Left renal cortex interstitium (tissue), 4 donors: Measurements from ENCODE around the gene SLC7A10. TPM values are rescaled to one million over a fixed set of nuclear protein-coding genes. Genes with fewer than 3 reads are reported as not detected.
"Not testable (repeated sequence)": the region's sequence is repeated elsewhere in the genome, so short reads cannot be mapped to it uniquely, and the experiment has no call there.

Source experiments
- DNase-seq, 4 donors: peaks; one replicate each; pipeline ENCODE4 v3.0.0-alpha.2; 2013; ENCODE audit warnings: low read depth in 4 of 4, low spot score in 2 of 4, missing footprints in 1 of 4
- polyA plus RNA-seq, 4 donors: library from polyadenylated mRNA; unstranded; fragments of 120-200 nt; gene quantifications; one replicate each; pipeline ENCODE4 v1.2.1, GENCODE V29; 2013; ENCODE audit not compliant: insufficient read length in 4 of 4

SLC7A10 gene
- polyA plus RNA-seq, 4 donors = 0.17 to 0.44 (median 0.42) TPM

DNA sequence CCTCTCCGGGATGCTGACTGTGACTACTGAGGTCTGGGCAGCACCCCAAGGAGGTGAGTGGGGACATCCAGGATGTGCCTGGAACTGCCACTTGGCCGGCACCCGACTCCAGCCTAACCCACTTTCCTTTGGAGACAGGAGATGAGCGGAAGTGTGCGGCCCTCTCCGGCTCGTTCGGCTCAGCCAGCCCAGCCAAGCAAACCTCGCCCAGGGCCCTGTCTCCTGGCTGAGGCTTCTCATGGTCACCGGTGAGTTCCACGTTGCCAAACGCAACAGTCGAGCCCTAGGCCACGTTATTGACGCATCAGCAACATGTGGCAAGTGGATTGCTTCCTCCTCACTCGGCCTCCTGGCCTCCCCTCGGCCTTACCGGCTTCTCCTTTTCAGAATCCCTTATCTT lies 5.5 kb downstream of the SLC7A10 start:
- no peak for DNase-seq

DNA sequence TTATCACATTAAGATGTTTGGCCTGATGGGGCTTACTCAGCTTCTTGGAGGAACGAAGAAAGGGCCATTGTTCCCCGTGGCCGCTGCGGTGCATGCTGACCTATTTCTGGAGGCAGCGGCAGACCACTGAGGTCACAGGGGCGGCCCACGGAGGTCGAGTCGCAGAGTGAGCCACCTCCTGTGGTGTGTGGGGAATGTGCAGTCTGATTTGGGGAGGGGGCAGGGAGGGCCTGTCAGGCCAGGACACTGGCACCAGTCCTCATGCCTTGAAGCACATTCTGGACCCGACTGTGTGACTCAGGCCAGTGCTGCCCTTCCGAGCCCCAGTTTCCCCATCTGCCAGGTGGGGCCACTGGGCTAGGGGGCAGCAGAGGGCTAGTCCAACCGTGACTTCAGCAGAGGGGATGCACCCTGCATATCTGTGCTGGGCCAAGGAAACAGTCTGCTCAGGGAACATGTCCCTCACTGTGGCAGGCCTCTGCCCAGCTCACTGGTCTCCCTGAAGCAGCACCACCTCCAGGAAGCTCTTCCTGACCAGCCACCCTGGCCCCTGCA lies 6.3 kb downstream of the SLC7A10 start:
- no peak for DNase-seq

DNA sequence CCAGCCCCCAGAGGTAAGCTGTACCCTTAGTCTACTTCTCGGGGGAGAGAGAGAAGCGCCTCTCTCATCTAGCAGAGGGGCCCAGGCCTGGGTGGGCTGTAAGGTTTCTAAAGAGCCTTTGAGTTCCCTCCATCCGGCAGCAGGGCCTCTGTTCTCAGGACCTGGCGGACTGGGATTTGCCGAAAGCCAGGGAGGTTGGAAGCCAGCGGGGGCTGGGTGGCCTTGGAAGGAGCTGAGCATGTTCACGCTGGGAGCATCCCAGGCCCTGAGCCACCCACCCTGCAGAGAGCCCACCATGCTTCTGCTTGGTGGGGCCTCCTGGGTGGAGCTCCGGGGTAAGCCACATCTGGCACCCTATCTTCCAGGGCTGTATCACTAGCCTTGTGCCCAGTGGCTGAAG lies 7.8 kb downstream of the SLC7A10 start:
- no peak for DNase-seq

DNA sequence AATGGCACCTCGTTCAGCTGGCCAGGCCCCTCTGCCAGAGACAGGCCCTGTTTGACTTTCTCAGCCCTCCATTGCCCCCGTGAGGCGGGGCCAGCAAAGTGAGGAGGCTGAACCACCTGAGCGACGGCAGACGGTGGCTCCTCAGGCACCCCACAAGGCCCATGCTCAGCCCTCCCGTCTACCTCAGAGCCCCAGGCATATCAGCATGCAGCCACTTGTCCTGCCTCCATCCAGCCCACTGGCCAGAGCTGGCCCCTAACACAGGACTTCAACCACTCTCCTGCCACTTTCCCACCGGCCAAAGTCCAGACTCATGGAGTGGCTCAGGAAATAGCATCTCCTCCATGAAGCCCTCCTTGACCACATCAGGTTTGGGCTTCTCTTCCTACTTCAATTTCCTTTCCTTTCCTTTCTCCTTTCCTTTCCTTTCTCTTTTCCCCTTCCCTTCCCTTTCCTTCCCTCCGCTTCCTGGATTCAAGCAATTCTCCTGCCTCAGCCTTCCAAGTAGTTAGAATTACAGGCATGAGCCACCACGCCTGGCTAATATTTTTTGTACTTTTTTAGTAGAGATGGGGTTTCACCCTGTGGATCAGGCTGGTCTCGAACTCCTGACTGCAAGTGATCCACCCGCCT lies 9.3 kb downstream of the SLC7A10 start:
- no peak for DNase-seq

DNA sequence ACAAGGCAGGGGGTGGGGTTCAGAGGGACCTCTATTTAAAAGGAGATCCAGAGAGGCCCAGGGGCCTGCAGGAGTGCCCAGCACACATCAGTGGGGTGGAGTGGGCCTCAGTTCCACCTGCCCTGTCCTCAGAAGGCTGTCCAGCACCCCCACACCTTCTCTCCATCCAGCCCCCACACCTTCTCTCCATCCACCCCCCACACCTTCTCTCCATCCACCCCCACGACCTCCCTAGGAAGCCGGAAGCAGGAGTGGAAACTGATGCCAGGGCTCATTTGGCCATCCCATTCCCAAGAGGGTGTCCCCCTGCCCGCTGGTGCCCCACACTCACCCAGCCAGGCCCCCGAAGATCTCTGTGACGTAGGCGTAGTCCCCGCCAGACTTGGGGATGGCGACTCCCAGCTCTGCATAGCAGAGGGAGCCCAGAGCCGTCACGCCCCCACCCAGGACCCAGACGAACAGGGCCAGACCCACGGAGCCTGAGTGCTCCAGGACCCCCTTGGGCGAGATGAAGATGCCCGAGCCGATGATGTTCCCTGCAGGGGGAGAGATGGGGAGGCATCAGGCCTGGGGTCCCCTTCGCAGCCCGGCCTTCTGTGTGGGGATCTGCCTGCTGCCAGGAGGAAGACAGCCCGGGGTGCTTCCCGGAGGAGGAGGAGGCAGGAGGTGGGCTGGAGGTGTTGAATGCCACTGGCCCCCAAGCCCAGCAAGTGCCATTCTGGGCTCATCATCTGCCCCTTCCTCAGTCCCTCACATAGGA lies 10.0 kb downstream of the SLC7A10 start:
- no peak for DNase-seq

DNA sequence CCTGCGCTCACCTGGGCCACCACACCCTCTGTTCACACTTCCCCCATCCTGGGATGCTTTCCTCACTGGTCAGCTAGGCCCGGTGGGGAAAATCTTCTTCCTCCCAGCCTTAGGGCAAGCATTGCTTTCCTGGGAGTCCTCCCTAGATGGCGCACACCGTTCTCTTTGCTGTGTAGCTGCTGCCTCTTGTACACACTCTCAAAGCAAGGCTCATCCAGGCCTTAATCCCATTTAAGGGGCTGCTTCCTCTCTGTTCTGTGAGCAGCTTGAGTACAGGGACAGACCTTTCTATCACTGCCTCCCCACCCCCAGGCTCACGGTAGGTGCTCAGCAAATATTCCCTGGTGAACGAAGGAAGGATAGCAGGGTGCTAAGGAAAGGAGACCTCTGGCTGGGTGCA lies 11.1 kb downstream of the SLC7A10 start:
- DNase-seq = no peak

DNA sequence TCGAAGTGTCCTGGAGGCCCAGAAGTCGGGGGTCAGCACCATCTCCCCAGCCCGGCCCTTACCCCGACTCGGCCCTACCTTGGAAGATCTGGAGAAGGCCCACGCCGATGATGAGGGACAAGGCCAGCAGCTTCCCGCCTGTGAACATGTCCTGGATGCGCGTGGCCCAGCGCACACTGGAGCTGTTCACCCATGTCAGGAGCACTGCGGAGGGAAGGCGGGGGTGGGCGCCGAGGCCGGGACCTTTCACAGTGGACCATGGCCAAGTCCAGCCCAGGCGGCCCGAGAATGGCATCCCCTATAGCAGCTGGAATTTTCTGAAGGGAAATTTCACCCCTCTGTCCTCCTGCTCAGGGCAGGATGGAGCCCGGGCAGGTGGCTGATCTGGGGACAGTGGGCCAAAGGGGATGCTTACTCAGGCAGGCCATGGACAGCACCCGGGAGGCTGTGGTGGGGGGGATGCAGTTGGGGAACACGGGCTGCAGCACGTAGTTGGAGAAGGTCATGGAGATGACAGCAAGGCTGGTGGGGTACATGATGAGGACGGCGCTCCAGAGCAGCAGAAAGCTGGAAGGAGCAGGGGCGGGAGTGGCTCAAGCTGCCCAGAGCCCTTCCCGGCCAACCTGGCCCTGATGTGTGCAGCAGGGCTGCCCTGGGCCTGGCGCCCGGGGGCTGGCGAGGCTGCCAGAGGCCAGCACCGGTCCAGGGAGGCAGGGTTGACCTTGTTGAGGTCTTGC lies 13.0 kb downstream of the SLC7A10 start:
- no peak for DNase-seq

DNA sequence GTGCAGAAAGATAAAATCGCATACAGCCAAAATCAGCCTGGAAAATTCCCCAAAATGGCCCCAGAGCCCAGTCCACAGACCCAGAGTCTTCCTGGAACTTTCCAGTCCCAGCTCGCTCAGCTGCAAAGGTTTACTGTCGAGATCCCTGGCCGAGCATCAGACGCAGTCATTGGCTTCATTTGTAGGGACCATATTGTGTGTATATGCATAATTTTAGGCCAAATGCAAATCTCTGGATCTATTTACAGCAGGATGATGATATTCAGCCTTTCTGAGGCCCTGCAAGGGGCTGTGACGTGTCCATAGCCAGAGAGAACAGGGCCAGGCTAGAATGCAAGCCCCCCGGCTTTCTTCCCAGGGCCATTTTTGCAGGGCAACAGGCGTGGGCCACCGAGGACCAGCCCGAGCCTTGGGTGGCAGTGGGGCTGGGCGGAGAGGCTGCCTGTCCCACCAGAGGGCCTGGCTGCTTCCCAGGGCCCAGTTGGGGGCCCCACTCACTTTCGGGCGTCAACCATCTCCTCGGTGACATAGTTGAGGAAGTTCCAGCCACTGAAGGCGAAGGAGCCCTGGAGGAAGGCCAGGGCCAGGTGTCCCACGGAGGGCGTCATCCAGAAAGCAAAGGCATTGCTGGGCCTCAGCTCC lies 13.7 kb downstream of the SLC7A10 start:
- DNase-seq = no peak

DNA sequence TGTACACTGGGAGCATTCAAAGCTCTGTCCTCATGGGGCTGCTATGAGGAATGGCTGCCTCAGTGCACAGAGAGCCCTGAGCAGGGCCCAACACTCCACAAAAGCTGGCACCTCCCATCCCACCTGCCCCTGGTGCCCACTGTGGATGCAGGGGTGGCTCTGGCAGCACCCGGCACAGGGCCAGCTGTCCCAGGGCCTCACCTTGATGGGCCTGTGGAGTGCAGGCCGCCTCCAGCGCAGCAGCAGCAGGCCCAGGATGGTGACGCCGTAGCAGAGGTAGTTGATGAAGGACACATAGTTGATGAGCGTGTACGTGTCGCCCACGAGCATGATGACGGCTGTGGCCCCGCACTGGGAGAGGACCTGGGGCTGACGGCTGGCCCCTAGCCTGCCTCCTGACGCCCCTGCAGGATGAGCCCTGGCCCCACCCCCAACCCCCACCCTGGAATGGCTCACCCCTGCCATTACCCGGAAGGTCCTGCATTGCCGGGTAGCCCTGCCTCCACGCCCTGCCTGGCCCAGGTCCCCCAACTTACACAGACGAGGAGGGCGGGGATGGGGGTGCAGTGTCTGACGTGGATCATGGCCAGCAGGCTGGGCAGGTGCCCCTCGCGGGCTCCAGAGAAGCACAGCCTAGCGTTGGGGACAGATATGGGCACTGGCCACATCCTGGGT lies 15.2 kb downstream of the SLC7A10 start:
- no peak for DNase-seq

DNA sequence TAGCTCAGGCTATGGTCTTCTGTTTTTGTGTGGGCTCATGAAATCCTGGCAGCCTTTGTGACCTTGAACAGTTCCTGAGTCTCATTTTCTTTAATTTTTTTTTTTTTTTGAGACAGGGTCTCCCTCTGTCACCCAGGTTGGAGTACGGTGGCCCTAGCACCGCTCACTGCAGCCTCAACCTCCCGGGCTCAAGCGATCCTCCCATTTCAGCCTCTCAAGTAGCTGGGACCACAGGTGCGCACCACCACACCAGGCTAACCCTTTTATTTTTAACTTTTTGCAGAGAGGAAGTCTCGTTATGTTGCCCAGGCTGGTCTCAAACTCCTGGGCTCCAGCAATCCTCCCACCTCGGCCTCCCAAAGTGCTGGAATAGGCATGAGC lies 15.8 kb downstream of the SLC7A10 start:
- not testable (repeated sequence) for DNase-seq

DNA sequence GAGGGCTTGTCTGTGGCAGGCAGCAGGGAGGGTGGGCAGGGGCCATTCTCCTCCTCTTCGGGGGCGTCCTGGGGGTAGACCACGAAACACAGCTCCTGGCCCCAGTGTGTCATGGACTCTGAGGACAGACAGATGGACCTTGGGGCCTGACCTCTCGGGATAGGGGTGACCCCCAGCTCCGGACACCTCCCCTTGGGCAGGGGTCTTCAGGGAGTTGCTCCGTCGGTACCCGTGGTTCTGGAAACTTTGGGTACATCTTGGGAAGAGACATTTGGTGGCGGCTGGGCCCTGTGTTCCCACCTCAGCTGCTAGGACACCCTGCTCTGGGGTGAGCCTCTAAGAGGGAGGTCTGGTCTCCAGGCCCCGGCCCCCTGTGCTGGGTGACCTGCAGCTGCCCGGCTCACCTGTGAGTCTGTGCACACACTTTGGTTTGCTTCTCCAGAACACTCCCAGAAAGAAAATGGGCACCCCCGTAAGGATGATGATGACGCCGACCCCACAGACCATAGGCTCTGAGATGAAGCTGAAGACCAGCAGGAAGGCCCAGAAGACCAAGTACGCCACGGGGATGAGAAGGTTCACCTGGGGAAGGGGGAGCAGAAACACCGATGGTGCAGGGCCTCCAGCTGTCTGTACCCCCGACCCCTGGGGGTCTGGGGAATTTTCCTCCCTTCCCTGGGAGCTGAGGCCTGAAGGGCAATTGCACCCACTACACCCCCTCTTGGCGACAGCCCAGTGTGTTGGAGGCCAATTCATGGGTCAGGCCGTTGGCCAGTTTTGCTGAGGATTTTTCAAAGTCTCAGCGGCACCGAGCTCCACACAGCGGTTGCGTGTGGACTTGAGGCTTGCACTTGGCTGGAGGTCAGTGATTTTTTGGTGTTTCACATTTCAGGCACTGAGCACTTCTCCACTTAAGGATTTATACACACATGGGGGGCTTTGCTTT lies 16.5 kb downstream of the SLC7A10 start:
- no peak for DNase-seq

DNA sequence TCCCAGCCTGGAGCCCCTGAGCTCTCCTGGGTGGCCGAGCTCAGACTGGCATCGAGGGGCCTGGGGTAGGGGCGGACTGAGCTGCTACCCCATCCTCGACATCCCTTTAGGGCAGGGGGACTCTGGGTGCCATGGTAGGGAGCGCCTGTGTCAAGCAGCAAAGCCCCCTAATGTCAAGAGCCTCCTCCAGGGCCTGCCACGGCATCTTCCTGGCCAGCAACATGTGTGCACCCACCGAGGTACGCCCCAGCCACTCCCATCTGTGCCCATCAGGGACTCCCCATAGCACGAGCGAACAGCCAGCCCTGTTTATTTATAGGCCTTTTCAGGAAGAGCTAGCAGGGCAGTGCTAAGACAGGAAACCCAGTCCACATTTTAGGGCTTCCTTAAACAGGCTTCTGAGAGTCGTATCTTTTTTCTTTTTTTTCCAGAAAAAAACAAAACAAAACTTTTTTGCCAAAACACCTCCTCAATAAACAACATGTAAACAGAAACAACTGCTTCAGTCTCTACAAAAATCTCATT lies 17.2 kb downstream of the SLC7A10 start:
- no peak for DNase-seq

DNA sequence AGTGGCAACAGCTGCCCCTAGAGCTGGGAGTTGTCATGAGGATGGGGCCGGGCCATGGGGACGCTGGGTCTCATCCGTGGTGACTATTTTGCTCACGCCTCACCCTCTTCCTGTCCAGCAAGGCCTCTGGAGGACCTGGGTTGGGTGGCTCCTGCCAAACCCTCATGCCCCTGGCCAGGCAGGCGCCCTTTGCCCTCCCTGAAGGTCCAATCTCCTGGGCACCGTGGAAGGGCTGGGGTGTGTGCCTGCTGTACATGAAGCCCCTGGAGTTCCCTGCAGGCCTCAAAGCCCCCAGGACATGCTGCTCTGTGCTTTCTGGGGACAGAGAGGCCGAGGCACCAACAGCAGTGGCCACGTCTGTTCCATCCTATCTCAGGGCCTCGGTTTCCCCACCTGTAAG lies 17.7 kb downstream of the SLC7A10 start:
- DNase-seq = no peak

DNA sequence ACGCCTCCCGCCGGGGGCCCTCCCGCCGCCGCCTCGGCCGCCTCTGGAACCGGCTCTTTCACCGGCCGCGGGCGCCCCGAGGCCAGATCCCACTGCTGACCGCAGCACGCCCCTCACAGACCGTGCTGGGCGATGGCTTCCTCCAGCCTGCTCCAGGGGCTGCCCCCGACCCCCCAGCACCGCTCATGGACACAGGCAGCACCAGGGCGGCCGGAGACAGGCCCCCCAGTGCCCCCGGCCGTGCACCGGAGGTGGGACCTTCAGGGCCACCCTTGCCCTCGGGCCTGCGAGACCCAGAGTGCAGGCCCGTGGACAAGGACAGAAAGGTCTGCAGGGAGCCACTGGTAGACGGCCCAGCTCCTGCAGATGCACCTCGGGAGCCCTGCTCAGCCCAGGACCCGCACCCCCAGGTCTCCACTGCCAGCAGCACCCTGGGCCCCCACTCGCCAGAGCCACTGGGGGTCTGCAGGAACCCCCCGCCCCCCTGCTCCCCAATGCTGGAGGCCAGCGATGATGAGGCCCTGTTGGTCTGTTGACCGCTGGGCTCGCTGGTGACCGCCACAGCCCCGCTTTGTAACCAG lies 18.5 kb downstream of the SLC7A10 start:
- DNase-seq = no peak

DNA sequence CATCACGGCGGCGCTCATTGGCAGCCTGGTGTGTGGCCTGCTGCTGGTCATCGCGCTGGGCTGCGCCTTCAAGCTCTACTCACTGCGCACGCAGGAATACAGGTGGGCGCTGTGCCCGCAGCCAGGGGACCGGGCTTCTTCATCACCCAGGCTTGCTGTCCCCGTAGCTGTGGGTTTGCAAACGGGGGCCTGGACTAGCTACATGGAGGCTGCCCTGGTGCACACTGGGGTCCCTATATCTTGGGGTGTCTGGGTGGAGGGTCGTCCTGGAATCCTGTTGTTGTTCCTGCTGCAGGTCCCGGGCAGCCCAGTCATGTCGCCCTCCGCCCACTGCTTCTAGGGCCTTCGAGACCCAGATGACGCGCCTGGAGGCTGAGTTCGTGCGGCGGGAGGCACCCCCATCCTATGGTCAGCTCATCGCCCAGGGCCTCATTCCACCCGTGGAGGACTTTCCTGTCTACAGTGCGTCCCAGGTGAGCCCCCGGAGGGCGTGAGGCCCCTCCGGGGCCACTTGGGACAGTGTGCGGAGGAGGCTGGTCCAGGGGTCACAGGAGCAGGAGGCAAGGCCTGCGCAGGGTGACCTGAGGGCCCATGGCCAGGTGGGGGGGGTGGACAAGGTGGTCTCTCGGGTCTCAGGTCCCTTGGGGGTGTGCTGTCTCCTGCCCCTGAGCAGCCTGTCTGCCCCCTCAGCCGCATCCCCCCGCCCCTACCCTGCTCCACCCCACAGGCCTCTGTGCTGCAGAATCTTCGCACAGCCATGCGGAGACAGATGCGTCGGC lies 19.2 kb downstream of the SLC7A10 start:
- DNase-seq = no peak

DNA sequence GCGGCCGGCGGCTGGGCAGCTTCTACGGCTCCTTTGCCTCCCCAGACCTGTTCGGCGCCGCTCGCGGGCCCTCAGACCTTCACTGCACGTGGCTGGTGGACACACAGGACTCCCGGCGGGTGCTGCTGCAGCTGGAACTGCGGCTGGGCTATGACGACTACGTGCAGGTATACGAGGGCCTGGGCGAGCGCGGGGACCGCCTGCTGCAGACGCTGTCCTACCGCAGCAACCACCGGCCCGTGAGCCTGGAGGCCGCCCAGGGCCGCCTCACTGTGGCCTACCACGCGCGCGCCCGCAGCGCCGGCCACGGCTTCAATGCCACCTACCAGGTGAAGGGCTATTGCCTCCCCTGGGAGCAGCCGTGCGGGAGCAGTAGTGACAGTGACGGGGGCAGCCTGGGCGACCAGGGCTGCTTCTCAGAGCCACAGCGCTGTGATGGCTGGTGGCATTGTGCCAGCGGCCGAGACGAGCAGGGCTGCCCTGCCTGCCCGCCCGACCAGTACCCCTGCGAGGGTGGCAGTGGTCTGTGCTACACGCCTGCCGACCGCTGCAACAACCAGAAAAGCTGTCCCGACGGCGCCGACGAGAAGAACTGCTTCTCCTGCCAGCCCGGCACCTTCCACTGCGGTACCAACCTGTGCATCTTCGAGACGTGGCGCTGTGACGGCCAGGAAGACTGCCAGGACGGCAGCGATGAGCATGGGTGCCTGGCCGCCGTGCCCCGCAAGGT lies 20.0 kb downstream of the SLC7A10 start:
- no peak for DNase-seq

DNA sequence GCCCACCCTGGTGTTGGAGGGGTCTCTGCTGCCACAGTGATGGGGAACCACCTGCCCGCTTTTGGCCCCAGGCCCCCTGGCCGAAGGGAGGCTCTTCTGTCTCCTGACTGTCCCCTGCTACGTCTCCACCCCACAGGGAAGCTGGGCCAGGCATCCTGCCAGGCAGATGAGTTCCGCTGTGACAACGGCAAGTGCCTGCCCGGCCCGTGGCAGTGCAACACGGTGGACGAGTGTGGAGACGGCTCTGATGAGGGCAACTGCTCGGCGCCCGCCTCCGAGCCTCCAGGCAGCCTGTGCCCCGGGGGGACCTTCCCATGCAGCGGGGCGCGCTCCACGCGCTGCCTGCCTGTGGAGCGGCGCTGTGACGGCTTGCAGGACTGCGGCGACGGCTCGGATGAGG lies 20.5 kb downstream of the SLC7A10 start:
- DNase-seq = no peak
